Activated naive CD4-positive, alpha-beta T cell treated with anti-CD3 and anti-CD28 coated beads for 36 hours (primary cell): Measurements from ENCODE around the gene CHD3. TPM values are rescaled to one million over a fixed set of nuclear protein-coding genes. Genes with fewer than 3 reads are reported as not detected.

Source experiments
- CTCF ChIA-PET: fragments of 350-600 bp; sonication (Branson Sonifier 250); formaldehyde crosslinking; loops from one replicate; lab custom pipeline; 2021; ENCODE audit warnings: antibody characterized with exemption; lab: Charles Lee
- DNase-seq: peaks from one replicate; pipeline ENCODE4 v3.0.0-alpha.2; 2020
- H3K27ac Mint-ChIP-seq: one replicate; pipeline ENCODE4 v1.8.0; 2021; ENCODE audit warnings: mild to moderate bottlenecking, mixed read lengths
- H3K27me3 Mint-ChIP-seq: one replicate; pipeline ENCODE4 v1.8.0; 2021; ENCODE audit warnings: low read depth, mixed read lengths
- H3K36me3 Mint-ChIP-seq: one replicate; pipeline ENCODE4 v1.8.0; 2021; ENCODE audit warnings: low read depth, mixed read lengths
- H3K4me1 Mint-ChIP-seq: one replicate; pipeline ENCODE4 v1.8.0; 2021; ENCODE audit warnings: low read depth, mixed read lengths
- H3K4me3 Mint-ChIP-seq: one replicate; pipeline ENCODE4 v1.8.0; 2021; ENCODE audit warnings: mild to moderate bottlenecking, moderate library complexity, mixed read lengths
- H3K9me3 Mint-ChIP-seq: one replicate; pipeline ENCODE4 v1.8.0; 2021; ENCODE audit warnings: mixed read lengths
- intact Hi-C: fragments of 100-400 bp; cut with micrococcal nuclease; formaldehyde crosslinking; loops from one replicate; pipeline ENCODE4 v1.15.1; 2023
- total RNA-seq, 2 experiments: library from RNA; stranded (reverse); gene quantifications; one replicate each; pipeline ENCODE4 v1.2.3, GENCODE V29; 2021

Gene CHD3
- total RNA-seq, 2 experiments from 2014 or later = 180 to 185 TPM

GRCh38 chr17:7881276-7882054 lies 7.1 kb upstream of the CHD3 start:
- H3K27me3 Mint-ChIP-seq = no peaks in the 10 kb centered on the region
- no peaks in the 10 kb centered on the region for H3K9me3 Mint-ChIP-seq
- H3K4me3 Mint-ChIP-seq = no peak overlapping the region
- no peak overlapping the region for H3K27ac Mint-ChIP-seq
- H3K36me3 Mint-ChIP-seq = peaks cover 7% of the 10 kb centered on the region
- CTCF ChIA-PET = no interaction called here
- intact Hi-C loops = no loop called here
- no peaks in the 10 kb centered on the region for H3K4me1 Mint-ChIP-seq
- DNase-seq = no peak

- peak; percentile 24 for DNase-seq
- H3K27me3 Mint-ChIP-seq = no peaks in the 10 kb centered on the region
- no peaks in the 10 kb centered on the region for H3K9me3 Mint-ChIP-seq
These were observed 6.5 kb upstream of the CHD3 start for GRCh38 chr17:7882068-7882467.

GRCh38 chr17:7882629-7883028 lies 6.0 kb upstream of the CHD3 start:
- H3K36me3 Mint-ChIP-seq = peaks cover 8% of the 10 kb centered on the region
- no peak overlapping the region for H3K4me3 Mint-ChIP-seq

More at GRCh38 chr17:7882068-7882467, 6.5 kb upstream of the CHD3 start:
- no peaks in the 10 kb centered on the region for H3K4me1 Mint-ChIP-seq
- H3K4me3 Mint-ChIP-seq = no peak overlapping the region
- H3K27ac Mint-ChIP-seq = no peak overlapping the region
- intact Hi-C loops = no loop called here
- H3K36me3 Mint-ChIP-seq = peaks cover 8% of the 10 kb centered on the region
- CTCF ChIA-PET = no interaction called here

GRCh38 chr17:7883781-7884386 lies 4.7 kb upstream of the CHD3 start:
- CTCF ChIA-PET = interaction anchor here (1.9 kb wide), 1 partner anchor 24 kb away, joined by 4 read pairs; no protein-coding TSS in a partner anchor

More at GRCh38 chr17:7882629-7883028, 6.0 kb upstream of the CHD3 start:
- CTCF ChIA-PET = interaction anchor here (0.5 to 1.9 kb wide), 3 partner anchors 13 to 23 kb away, joined by 3 to 4 read pairs (median 4); no protein-coding TSS in a partner anchor
- intact Hi-C loops = no loop called here
- Mint-ChIP-seq H3K4me1 (no peaks in the 10 kb centered on the region), H3K27ac (no peak overlapping the region), H3K9me3 (no peaks in the 10 kb centered on the region), H3K27me3 (no peaks in the 10 kb centered on the region)
- no peak for DNase-seq

GRCh38 chr17:7884581-7885366 lies 3.8 kb upstream of the CHD3 start:
- Mint-ChIP-seq H3K9me3 (no peaks in the 10 kb centered on the region), H3K36me3 (peaks cover 9% of the 10 kb centered on the region)

More at GRCh38 chr17:7883781-7884386, 4.7 kb upstream of the CHD3 start:
- peak; percentile 73 for DNase-seq
- Mint-ChIP-seq H3K36me3 (peaks cover 8% of the 10 kb centered on the region), H3K4me3 (peak overlapping the region; percentile 72), H3K27ac (no peak overlapping the region), H3K9me3 (no peaks in the 10 kb centered on the region), H3K4me1 (no peaks in the 10 kb centered on the region), H3K27me3 (no peaks in the 10 kb centered on the region)
- intact Hi-C loops = no loop called here

GRCh38 chr17:7885367-7886226 lies 3.0 kb upstream of the CHD3 start:
- peaks cover 16% of the 10 kb centered on the region for H3K36me3 Mint-ChIP-seq
- no peaks in the 10 kb centered on the region for H3K27me3 Mint-ChIP-seq
- H3K9me3 Mint-ChIP-seq = no peaks in the 10 kb centered on the region
- peaks cover 5% of the 10 kb centered on the region for H3K4me1 Mint-ChIP-seq
- H3K27ac Mint-ChIP-seq = peak overlapping the region; percentile 78
- H3K4me3 Mint-ChIP-seq = peak overlapping the region; percentile 52
- intact Hi-C loops = loop anchor here (5.0 kb wide), 1 partner anchor 302 kb away; no protein-coding TSS in a partner anchor
- peak; percentile 55 for DNase-seq
- CTCF ChIA-PET = interaction anchor here (1.2 kb wide), 1 partner anchor 50 kb away, joined by 3 read pairs; no protein-coding TSS in a partner anchor

More at GRCh38 chr17:7884581-7885366, 3.8 kb upstream of the CHD3 start:
- Mint-ChIP-seq H3K4me3 (peak overlapping the region; percentile 75), H3K27ac (peak overlapping the region; percentile 88), H3K27me3 (no peaks in the 10 kb centered on the region), H3K4me1 (no peaks in the 10 kb centered on the region)
- CTCF ChIA-PET = no interaction called here
- intact Hi-C loops = loop anchor here (5.0 kb wide), 1 partner anchor 303 kb away; no protein-coding TSS in a partner anchor
- DNase-seq = peak; percentile 21

- peak; percentile 70 for DNase-seq
- Mint-ChIP-seq H3K27me3 (no peaks in the 10 kb centered on the region), H3K4me1 (peaks cover 5% of the 10 kb centered on the region), H3K9me3 (no peaks in the 10 kb centered on the region), H3K36me3 (peaks cover 23% of the 10 kb centered on the region), H3K27ac (no peak overlapping the region), H3K4me3 (no peak overlapping the region)
- CTCF ChIA-PET = interaction anchor here (1.2 kb wide), 1 partner anchor 51 kb away, joined by 3 read pairs; no protein-coding TSS in a partner anchor
- intact Hi-C loops = loop anchor here (1.0 to 5.0 kb wide), 12 partner anchors 24 to 579 kb away; partner anchors contain the start of genes CNTROB, EIF5A, NAA38 and WRAP53
These were observed 2.2 kb upstream of the CHD3 start for GRCh38 chr17:7886227-7887037.

GRCh38 chr17:7887038-7887481 lies 1.5 kb upstream of the CHD3 start:
- H3K27ac Mint-ChIP-seq = no peak overlapping the region
- CTCF ChIA-PET = interaction anchor here (1.2 kb wide), 1 partner anchor 52 kb away, joined by 3 read pairs; no protein-coding TSS in a partner anchor
- H3K9me3 Mint-ChIP-seq = no peaks in the 10 kb centered on the region
- H3K4me1 Mint-ChIP-seq = peaks cover 5% of the 10 kb centered on the region
- peaks cover 25% of the 10 kb centered on the region for H3K36me3 Mint-ChIP-seq
- DNase-seq = no peak
- no peaks in the 10 kb centered on the region for H3K27me3 Mint-ChIP-seq
- intact Hi-C loops = loop anchor here (1.0 to 5.0 kb wide), 12 partner anchors 25 to 580 kb away; partner anchors contain the start of genes CNTROB, EIF5A, NAA38 and WRAP53
- no peak overlapping the region for H3K4me3 Mint-ChIP-seq

GRCh38 chr17:7887482-7888183 lies 956 bp upstream of the CHD3 start:
- no peaks in the 10 kb centered on the region for H3K27me3 Mint-ChIP-seq
- peak; percentile 96 for DNase-seq
- CTCF ChIA-PET = no interaction called here
- H3K9me3 Mint-ChIP-seq = no peaks in the 10 kb centered on the region
- H3K36me3 Mint-ChIP-seq = peaks cover 26% of the 10 kb centered on the region
- intact Hi-C loops = loop anchor here (1.0 to 5.0 kb wide), 12 partner anchors 25 to 580 kb away; partner anchors contain the start of genes CNTROB, EIF5A, NAA38 and WRAP53
- H3K27ac Mint-ChIP-seq = no peak overlapping the region
- H3K4me1 Mint-ChIP-seq = peaks cover 5% of the 10 kb centered on the region
- no peak overlapping the region for H3K4me3 Mint-ChIP-seq
